HT-29 (cell line): Measurements from ENCODE around the gene PDCD6IP. TPM values are rescaled to one million over a fixed set of nuclear protein-coding genes. Genes with fewer than 3 reads are reported as not detected.

Source experiments
- DNase-seq: peaks from one replicate; pipeline ENCODE4 v3.0.0-alpha.2; 2015; ENCODE audit warnings: low spot score
- total RNA-seq: library from RNA; depleted of rRNA; stranded (reverse); fragments of >200 nt; shearing (Covaris generic); gene quantifications from 2 replicates; pipeline ENCODE4 v1.2.3, GENCODE V29; 2014

The PDCD6IP gene
- total RNA-seq, 1 experiment from 2014 or later: 134 TPM

- no peak for DNase-seq
Measured at GRCh38 chr3:33892655-33893054, 94.2 kb downstream of the PDCD6IP start.

GRCh38 chr3:33895658-33896057 is 97.2 kb downstream of the PDCD6IP start:
- DNase-seq: no peak

GRCh38 chr3:33897306-33897705 is 98.9 kb downstream of the PDCD6IP start:
- DNase-seq: no peak

- no peak for DNase-seq
Measured at GRCh38 chr3:33898901-33899300, 100.5 kb downstream of the PDCD6IP start.

GRCh38 chr3:33900440-33900808 is 102.0 kb downstream of the PDCD6IP start:
- DNase-seq: no peak

GRCh38 chr3:33900809-33901505 is 102.5 kb downstream of the PDCD6IP start:
- DNase-seq: no peak

- no peak for DNase-seq
Measured at GRCh38 chr3:33901862-33902563, 103.6 kb downstream of the PDCD6IP start.

GRCh38 chr3:33904730-33905129 is 106.3 kb downstream of the PDCD6IP start:
- DNase-seq: no peak

- DNase-seq: no peak
Measured at GRCh38 chr3:33908250-33908851, 109.9 kb downstream of the PDCD6IP start.

GRCh38 chr3:33909547-33909946 is 111.1 kb downstream of the PDCD6IP start:
- DNase-seq: no peak

GRCh38 chr3:33910031-33910430 is 111.6 kb downstream of the PDCD6IP start:
- no peak for DNase-seq

- no peak for DNase-seq
Measured at GRCh38 chr3:33911525-33912322, 113.3 kb downstream of the PDCD6IP start.

GRCh38 chr3:33914212-33914611 is 115.8 kb downstream of the PDCD6IP start:
- no peak for DNase-seq

GRCh38 chr3:33914731-33915379 is 116.4 kb downstream of the PDCD6IP start:
- DNase-seq: no peak

GRCh38 chr3:33915796-33916546 is 117.5 kb downstream of the PDCD6IP start:
- DNase-seq: peak; percentile 17

- no peak for DNase-seq
Measured at GRCh38 chr3:33918126-33918756, 119.8 kb downstream of the PDCD6IP start.
